Dendritic cell treated with granulocyte-macrophage colony-stimulating factor and Interleukin-4, amounts not matched to agents 40 ng/mL and 50 ng/mL, for 4 days (primary cell): ENCODE results near the gene FAM221A.

Experiments
- H3K27ac Mint-ChIP-seq: one replicate; pipeline ENCODE4 v1.8.0; 2022; ENCODE audit warnings: mild to moderate bottlenecking, mixed read lengths
- H3K27me3 Mint-ChIP-seq: one replicate; pipeline ENCODE4 v1.8.0; 2022; ENCODE audit warnings: mild to moderate bottlenecking, mixed read lengths
- H3K36me3 Mint-ChIP-seq: one replicate; pipeline ENCODE4 v1.8.0; 2022; ENCODE audit warnings: low read depth, mixed read lengths
- H3K4me1 Mint-ChIP-seq: one replicate; pipeline ENCODE4 v1.8.0; 2022; ENCODE audit warnings: low read depth, mixed read lengths
- H3K4me3 Mint-ChIP-seq: one replicate; pipeline ENCODE4 v1.8.0; 2022; ENCODE audit warnings: mild to moderate bottlenecking, moderate library complexity, mixed read lengths
- H3K9me3 Mint-ChIP-seq: one replicate; pipeline ENCODE4 v1.8.0; 2022; ENCODE audit warnings: mixed read lengths
- intact Hi-C: fragments of 100-400 bp; cut with micrococcal nuclease; formaldehyde crosslinking; loops from one replicate; pipeline ENCODE4 v1.15.0; 2022

FAM221A gene

GRCh38 chr7:23679898-23680413 is at the start of gene FAM221A:
FAM221A (plus strand) TSS chr7:23680199; CDS start chr7:23680219, 20 bp downstream.
- Mint-ChIP-seq H3K27me3 (peaks cover 12% of the 10 kb centered on the region), H3K4me3 (peak within 1 kb of the TSS; percentile 91), H3K27ac (peak within 1 kb of the TSS; percentile 60), H3K9me3 (no peaks in the 10 kb centered on the region), H3K36me3 (no peaks in the 10 kb centered on the region), H3K4me1 (peaks cover 8% of the 10 kb centered on the region)
- intact Hi-C loops: loop anchor here (1.0 kb wide), 1 partner anchor 83 kb away; the partner anchor contains the start of gene CCDC126

GRCh38 chr7:23633417-23633816 is 46.6 kb upstream of the FAM221A start:
- no peaks in the 10 kb centered on the region for H3K4me1 Mint-ChIP-seq
- intact Hi-C loops: no loop called here
- H3K36me3 Mint-ChIP-seq: peaks cover 15% of the 10 kb centered on the region
- H3K27me3 Mint-ChIP-seq: no peaks in the 10 kb centered on the region
- no peak overlapping the region for H3K4me3 Mint-ChIP-seq
- no peaks in the 10 kb centered on the region for H3K9me3 Mint-ChIP-seq
- no peak overlapping the region for H3K27ac Mint-ChIP-seq

GRCh38 chr7:23645822-23646221 is 34.2 kb upstream of the FAM221A start:
- no peaks in the 10 kb centered on the region for H3K27me3 Mint-ChIP-seq
- intact Hi-C loops: no loop called here
- H3K4me1 Mint-ChIP-seq: no peaks in the 10 kb centered on the region
- H3K4me3 Mint-ChIP-seq: no peak overlapping the region
- no peaks in the 10 kb centered on the region for H3K36me3 Mint-ChIP-seq
- H3K27ac Mint-ChIP-seq: no peak overlapping the region
- no peaks in the 10 kb centered on the region for H3K9me3 Mint-ChIP-seq

- Mint-ChIP-seq H3K4me1 (no peaks in the 10 kb centered on the region), H3K27ac (no peak overlapping the region), H3K27me3 (no peaks in the 10 kb centered on the region), H3K4me3 (no peak overlapping the region), H3K9me3 (peaks cover 60% of the 10 kb centered on the region), H3K36me3 (no peaks in the 10 kb centered on the region)
- intact Hi-C loops: no loop called here
These were observed 26.1 kb upstream of the FAM221A start for GRCh38 chr7:23653942-23654341.

GRCh38 chr7:23654508-23654907 is 25.5 kb upstream of the FAM221A start:
- intact Hi-C loops: no loop called here
- Mint-ChIP-seq H3K9me3 (peaks cover 64% of the 10 kb centered on the region), H3K27me3 (no peaks in the 10 kb centered on the region), H3K27ac (no peak overlapping the region), H3K4me3 (no peak overlapping the region), H3K4me1 (no peaks in the 10 kb centered on the region), H3K36me3 (no peaks in the 10 kb centered on the region)

- Mint-ChIP-seq H3K4me1 (no peaks in the 10 kb centered on the region), H3K27me3 (no peaks in the 10 kb centered on the region), H3K9me3 (peaks cover 64% of the 10 kb centered on the region), H3K4me3 (no peak overlapping the region), H3K36me3 (no peaks in the 10 kb centered on the region), H3K27ac (no peak overlapping the region)
- intact Hi-C loops: no loop called here
These were observed 24.6 kb upstream of the FAM221A start for GRCh38 chr7:23655433-23655832.

- peaks cover 54% of the 10 kb centered on the region for H3K9me3 Mint-ChIP-seq
- no peak overlapping the region for H3K27ac Mint-ChIP-seq
- H3K4me1 Mint-ChIP-seq: no peaks in the 10 kb centered on the region
- H3K36me3 Mint-ChIP-seq: no peaks in the 10 kb centered on the region
- intact Hi-C loops: no loop called here
- no peak overlapping the region for H3K4me3 Mint-ChIP-seq
- no peaks in the 10 kb centered on the region for H3K27me3 Mint-ChIP-seq
These were observed 21.1 kb upstream of the FAM221A start for GRCh38 chr7:23658831-23659427.

GRCh38 chr7:23661385-23661784 is 18.6 kb upstream of the FAM221A start:
- Mint-ChIP-seq H3K27ac (no peak overlapping the region), H3K4me1 (no peaks in the 10 kb centered on the region), H3K9me3 (peaks cover 50% of the 10 kb centered on the region), H3K4me3 (no peak overlapping the region), H3K36me3 (no peaks in the 10 kb centered on the region), H3K27me3 (no peaks in the 10 kb centered on the region)
- intact Hi-C loops: no loop called here

- Mint-ChIP-seq H3K27me3 (no peaks in the 10 kb centered on the region), H3K4me3 (no peak overlapping the region), H3K27ac (no peak overlapping the region), H3K9me3 (peaks cover 40% of the 10 kb centered on the region), H3K4me1 (no peaks in the 10 kb centered on the region), H3K36me3 (no peaks in the 10 kb centered on the region)
- intact Hi-C loops: no loop called here
These were observed 17.6 kb upstream of the FAM221A start for GRCh38 chr7:23662124-23662983.

GRCh38 chr7:23662984-23663313 is 17.1 kb upstream of the FAM221A start:
- peaks cover 36% of the 10 kb centered on the region for H3K9me3 Mint-ChIP-seq
- no peaks in the 10 kb centered on the region for H3K4me1 Mint-ChIP-seq
- H3K27me3 Mint-ChIP-seq: no peaks in the 10 kb centered on the region
- H3K36me3 Mint-ChIP-seq: no peaks in the 10 kb centered on the region
- no peak overlapping the region for H3K4me3 Mint-ChIP-seq
- H3K27ac Mint-ChIP-seq: no peak overlapping the region
- intact Hi-C loops: no loop called here

GRCh38 chr7:23664122-23664521 is 15.9 kb upstream of the FAM221A start:
- Mint-ChIP-seq H3K27ac (no peak overlapping the region), H3K9me3 (peaks cover 28% of the 10 kb centered on the region), H3K4me3 (no peak overlapping the region), H3K27me3 (no peaks in the 10 kb centered on the region), H3K4me1 (no peaks in the 10 kb centered on the region), H3K36me3 (no peaks in the 10 kb centered on the region)
- intact Hi-C loops: no loop called here

GRCh38 chr7:23672033-23672432 is 8.0 kb upstream of the FAM221A start:
- Mint-ChIP-seq H3K4me1 (no peaks in the 10 kb centered on the region), H3K27me3 (peaks cover 2% of the 10 kb centered on the region), H3K36me3 (no peaks in the 10 kb centered on the region), H3K27ac (no peak overlapping the region), H3K4me3 (no peak overlapping the region), H3K9me3 (no peaks in the 10 kb centered on the region)
- intact Hi-C loops: no loop called here

GRCh38 chr7:23680414-23681405 is 711 bp downstream of the FAM221A start:
- H3K9me3 Mint-ChIP-seq: no peaks in the 10 kb centered on the region
- H3K27ac Mint-ChIP-seq: peak overlapping the region; percentile 60
- H3K27me3 Mint-ChIP-seq: peaks cover 12% of the 10 kb centered on the region
- H3K36me3 Mint-ChIP-seq: no peaks in the 10 kb centered on the region
- peak overlapping the region; percentile 91 for H3K4me3 Mint-ChIP-seq
- peaks cover 8% of the 10 kb centered on the region for H3K4me1 Mint-ChIP-seq
- intact Hi-C loops: loop anchor here (1.0 kb wide), 1 partner anchor 83 kb away; the partner anchor contains the start of gene CCDC126
